ENCODE measurements around the gene YBX1.

GRCh38 chr1:42743317-42744147 is 61.3 kb downstream of the YBX1 start:
- TF ChIP-seq CTCF (conservative IDR thresholded peaks at IDR 0.05; ENCODE audit: low read length): no peak
- TF ChIP-seq EZH2phosphoT487 (IDR thresholded peaks at IDR 0.05; ENCODE audit: borderline replicate concordance): no peak

Measured in Loucy (cell line).